ENCODE data around the gene NHS. TPM values are rescaled to one million over a fixed set of nuclear protein-coding genes. Genes with fewer than 3 reads are reported as not detected.

Gene NHS
- total RNA-seq, 1 experiment from 2014 or later = 5.7 TPM

- H3K36me3 ChIP-seq (ENCODE audit: control insufficient read depth in 1 of 2, insufficient read depth in 2 of 2, low read length in 2 of 2) = no peaks in the 10 kb centered on the region
- CTCF ChIA-PET = no interaction called here
- no peak for TF ChIP-seq ELF1 (IDR thresholded peaks at IDR 0.05; ENCODE audit: borderline replicate concordance, low read depth)
- TF ChIP-seq TCF7L2 (IDR thresholded peaks at IDR 0.05; ENCODE audit: borderline replicate concordance, extremely low read depth, insufficient read depth, insufficient read length) = no peak
- no peak for TF ChIP-seq POLR2AphosphoS5 (IDR thresholded peaks at IDR 0.05; ENCODE audit: low read depth, low read length)
- no peak for TF ChIP-seq SP1 (IDR thresholded peaks at IDR 0.05; ENCODE audit: low read depth)
- TF ChIP-seq CBX3 (IDR thresholded peaks at IDR 0.05; ENCODE audit: low read depth) = no peak
- TF ChIP-seq, protein P1, sequence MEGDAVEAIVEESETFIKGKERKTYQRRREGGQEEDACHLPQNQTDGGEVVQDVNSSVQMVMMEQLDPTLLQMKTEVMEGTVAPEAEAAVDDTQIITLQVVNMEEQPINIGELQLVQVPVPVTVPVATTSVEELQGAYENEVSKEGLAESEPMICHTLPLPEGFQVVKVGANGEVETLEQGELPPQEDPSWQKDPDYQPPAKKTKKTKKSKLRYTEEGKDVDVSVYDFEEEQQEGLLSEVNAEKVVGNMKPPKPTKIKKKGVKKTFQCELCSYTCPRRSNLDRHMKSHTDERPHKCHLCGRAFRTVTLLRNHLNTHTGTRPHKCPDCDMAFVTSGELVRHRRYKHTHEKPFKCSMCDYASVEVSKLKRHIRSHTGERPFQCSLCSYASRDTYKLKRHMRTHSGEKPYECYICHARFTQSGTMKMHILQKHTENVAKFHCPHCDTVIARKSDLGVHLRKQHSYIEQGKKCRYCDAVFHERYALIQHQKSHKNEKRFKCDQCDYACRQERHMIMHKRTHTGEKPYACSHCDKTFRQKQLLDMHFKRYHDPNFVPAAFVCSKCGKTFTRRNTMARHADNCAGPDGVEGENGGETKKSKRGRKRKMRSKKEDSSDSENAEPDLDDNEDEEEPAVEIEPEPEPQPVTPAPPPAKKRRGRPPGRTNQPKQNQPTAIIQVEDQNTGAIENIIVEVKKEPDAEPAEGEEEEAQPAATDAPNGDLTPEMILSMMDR (IDR thresholded peaks at IDR 0.05 in 2 of 3, conservative IDR thresholded peaks at IDR 0.05 in 1 of 3; ENCODE audit: borderline replicate concordance in 1 of 3, insufficient read depth in 1 of 3, low read depth in 2 of 3, low read length in 2 of 3) = no peak
- TF ChIP-seq SIN3A (IDR thresholded peaks at IDR 0.05; ENCODE audit: low read depth) = no peak
- no peak for TF ChIP-seq SRF (IDR thresholded peaks at IDR 0.05; ENCODE audit: low read depth)
- no peak for TF ChIP-seq ZBTB33 (IDR thresholded peaks at IDR 0.05; ENCODE audit: extremely low read depth, insufficient replicate concordance, low read length)
- no peak for TF ChIP-seq YY1 (IDR thresholded peaks at IDR 0.05; ENCODE audit: extremely low read depth, insufficient replicate concordance, low read depth, low read length)
- no peak for TF ChIP-seq JUND (IDR thresholded peaks at IDR 0.05)
- no peak overlapping the region for H2AFZ ChIP-seq (ENCODE audit: low read depth, low read length, poor library complexity, severe bottlenecking)
- no peaks in the 10 kb centered on the region for H3K9me2 ChIP-seq (ENCODE audit: insufficient read depth)
- POLR2A ChIA-PET = no interaction called here
- DNase-seq (ENCODE audit: low read depth, low spot score) (no peak), ATAC-seq (no peak)
- intact Hi-C loops (cut with micrococcal nuclease) = no loop called here
- H3K9ac ChIP-seq (ENCODE audit: low read length) = no peak overlapping the region
- H4K20me1 ChIP-seq (ENCODE audit: insufficient read depth) = no peaks in the 10 kb centered on the region
- H3K4me2 ChIP-seq (ENCODE audit: low read length) = no peak overlapping the region
- no TSS peak for BruUV-seq (replicated peaks)
- RAD21 ChIA-PET (ENCODE audit: low non-redundant PET in 1 of 2, low total read pairs in 2 of 2, uncharacterized antibody in 2 of 2, unreplicated experiment in 2 of 2) = no interaction called here
- H3K79me2 ChIP-seq (ENCODE audit: insufficient read depth, low read length) = no peaks in the 10 kb centered on the region
- H3K27me3 ChIP-seq (ENCODE audit: insufficient read depth, low read length) = no peaks in the 10 kb centered on the region
- no peaks in the 10 kb centered on the region for H3K9me3 ChIP-seq (ENCODE audit: control insufficient read depth in 1 of 2, insufficient read depth in 1 of 2, low read depth in 1 of 2, low read length in 2 of 2)
- H3K27ac ChIP-seq (ENCODE audit: low read depth, low read length) = no peak overlapping the region
- peaks cover 0 to 9% of the 10 kb centered on the region in 2 experiments; a peak in 1 of 4 replicates for H3K4me1 ChIP-seq (ENCODE audit: control insufficient read depth in 1 of 2, insufficient read depth in 2 of 2, low read length in 2 of 2)
- no peak overlapping the region for H3K4me3 ChIP-seq (replicated peaks in 1 of 2; ENCODE audit: low read depth in 1 of 2, low read length in 2 of 2)
These were observed 67.9 kb downstream of the NHS start for GRCh38 chrX:17442898-17443297.
